Measurements from ENCODE around the gene ALDH2.
"Not testable (repeated sequence)": the region's sequence is repeated elsewhere in the genome, so short reads cannot be mapped to it uniquely, and the experiment has no call there.

Gene ALDH2

DNA sequence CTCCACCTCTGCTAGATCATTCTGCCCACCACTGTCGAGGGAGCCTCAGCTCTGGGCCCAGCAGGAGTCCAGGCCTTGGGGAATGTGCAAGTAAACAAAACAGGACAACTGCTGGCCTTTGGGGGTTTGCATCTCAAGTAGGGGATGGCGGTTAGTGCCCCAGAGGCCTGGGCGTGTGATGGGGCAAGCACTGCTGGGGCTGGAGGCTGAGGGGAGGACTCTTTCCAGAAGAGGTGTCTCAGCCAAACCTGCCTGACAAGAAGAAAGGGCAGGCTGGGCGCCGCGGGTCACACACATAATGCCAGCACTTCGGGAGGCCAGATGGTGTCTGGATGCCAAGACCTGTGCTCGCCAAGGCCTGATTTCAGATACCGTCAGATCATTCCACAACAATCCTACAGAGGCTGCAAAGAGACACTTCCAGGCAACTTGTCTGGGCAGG, 8.6 kb upstream of the ALDH2 start:
- DNase-seq (ENCODE audit: extremely low read depth in 1 of 2, low read depth in 1 of 2), result no peak

DNA sequence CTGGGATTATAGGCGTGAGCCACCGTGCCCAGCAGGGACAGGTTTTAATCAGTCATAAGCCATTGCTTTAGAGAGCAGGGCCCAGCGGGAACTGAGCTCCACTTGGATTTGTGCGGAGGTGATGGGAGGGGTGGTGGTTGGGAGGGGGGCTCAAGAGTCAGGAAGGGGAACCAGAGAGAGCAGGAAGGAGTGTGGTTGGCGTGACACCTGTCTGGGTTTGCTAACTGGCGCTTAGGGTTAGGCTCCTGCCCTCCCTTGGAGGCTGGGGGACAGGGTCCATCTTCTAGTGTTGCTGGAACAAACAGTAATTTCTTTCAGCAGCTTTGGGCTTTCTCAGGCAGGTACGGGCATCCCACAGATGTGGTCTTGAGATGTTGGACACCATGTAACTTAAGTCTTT, 7.5 kb upstream of the ALDH2 start:
- DNase-seq (ENCODE audit: extremely low read depth in 1 of 2, low read depth in 1 of 2), result no peak

DNA sequence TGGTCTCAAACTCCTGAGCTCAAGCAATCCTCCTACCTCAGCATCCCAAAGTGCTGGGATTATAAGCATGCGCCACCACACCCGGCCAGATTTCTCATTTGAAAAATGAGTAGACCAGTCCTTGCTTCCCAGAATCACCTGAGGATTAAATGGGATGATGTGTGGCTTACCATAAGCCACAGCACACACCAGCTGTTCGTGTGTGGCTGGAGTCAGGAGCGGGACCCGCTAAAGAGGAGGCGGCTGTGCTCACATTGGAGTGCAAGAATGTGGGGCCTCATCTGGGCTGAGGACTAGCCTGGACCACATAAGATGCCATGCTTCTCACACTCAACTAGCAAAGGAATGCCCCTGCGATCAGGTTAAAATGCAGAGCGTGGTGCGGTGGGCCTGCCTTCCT, 6.7 kb upstream of the ALDH2 start:
- DNase-seq (ENCODE audit: extremely low read depth in 1 of 2, low read depth in 1 of 2), result no peak

DNA sequence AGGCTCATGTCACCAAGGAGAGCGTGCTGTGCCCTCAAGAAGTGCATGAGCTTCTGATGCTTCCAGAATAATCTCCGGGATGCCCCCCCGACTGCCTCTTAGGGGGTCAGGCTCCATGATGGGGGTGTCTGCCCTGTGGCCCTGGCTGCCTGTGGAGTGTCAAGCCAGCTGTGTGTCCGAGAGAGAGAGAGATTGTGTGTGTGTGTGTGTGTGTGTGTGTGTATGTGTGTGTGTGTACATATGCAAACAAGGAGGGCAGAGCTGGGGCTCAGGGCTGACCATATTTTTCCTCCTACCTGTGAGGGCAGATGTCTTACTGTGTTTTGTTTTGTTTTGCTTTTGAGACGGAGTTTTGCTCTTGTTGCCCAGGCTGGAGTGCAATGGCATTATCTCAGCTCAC, 5.6 kb upstream of the ALDH2 start:
- no peak for DNase-seq (ENCODE audit: extremely low read depth in 1 of 2, low read depth in 1 of 2)

DNA sequence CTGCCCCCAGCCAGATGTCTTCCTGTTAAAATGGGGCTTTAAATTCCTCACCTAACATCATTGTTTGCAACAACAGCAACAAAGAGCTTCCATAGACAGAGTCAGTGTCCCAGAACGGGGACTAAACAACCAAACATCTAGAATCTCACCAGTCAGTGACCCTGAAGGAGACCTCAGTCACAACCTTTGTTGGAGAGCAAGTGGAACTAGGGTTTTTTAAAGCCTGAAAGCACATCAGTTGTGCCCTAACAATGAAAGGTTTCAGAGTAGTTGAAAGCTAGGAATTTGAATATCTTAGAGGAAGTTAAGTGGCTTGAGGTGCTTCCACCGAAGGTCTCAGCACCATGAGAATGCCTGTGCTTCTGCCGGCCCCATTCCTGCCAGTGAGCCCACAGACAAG, 5.0 kb upstream of the ALDH2 start:
- no peak for DNase-seq (ENCODE audit: extremely low read depth in 1 of 2, low read depth in 1 of 2)

DNA sequence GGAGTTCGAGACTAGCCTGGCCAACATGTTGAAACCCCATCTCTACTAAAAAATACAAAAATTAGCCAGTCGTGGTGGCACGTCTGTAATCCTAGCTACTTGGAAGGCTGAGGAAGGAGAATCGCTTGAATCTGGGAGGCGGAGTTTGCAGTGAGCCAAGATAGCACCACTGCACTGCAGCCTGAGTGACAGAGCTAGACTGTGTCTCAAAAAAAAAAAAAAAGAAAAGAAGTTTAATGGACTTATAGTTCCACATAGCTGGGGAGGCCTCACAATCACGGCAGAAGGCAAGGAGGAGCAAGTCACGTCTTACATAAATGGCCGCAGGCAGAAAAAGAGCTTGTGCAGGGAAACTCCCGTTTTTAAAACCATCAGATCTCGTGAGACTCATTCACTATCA, 3.2 kb upstream of the ALDH2 start:
- not testable (repeated sequence) for DNase-seq (ENCODE audit: extremely low read depth in 1 of 2, low read depth in 1 of 2)

DNA sequence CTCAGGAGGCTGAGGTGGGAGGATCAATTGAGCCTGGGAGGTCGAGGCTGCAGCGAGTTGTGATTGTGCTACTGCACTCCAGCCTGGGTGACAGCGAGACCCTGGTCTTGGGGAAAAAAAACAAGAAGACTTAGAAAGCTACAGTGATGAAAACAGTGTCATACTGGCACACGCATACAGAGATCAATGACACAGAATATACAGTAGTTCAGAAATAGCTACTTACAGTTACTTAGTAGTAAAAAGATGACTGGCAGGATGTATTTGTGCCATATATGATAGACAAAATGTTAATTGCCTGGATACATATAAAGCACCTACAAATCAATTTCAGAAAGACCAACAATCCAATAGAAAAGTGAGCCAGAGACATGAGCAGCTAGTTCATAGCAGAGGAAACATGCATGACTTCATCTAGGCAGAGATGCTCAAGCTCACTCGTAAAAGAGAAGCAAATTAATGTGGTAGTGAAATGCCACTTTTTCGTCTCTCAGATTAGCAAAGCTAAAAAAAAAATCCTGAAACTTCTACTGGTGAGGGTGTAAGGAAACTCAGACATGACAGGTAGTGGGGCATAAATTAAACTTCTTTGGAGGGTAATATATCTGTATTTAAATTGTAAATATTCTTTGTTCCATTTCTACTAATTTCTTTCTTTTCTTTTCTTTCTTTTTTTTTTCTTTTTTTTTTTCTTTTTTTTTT, 2.5 kb upstream of the ALDH2 start:
- no peak for DNase-seq (ENCODE audit: extremely low read depth in 1 of 2, low read depth in 1 of 2)

DNA sequence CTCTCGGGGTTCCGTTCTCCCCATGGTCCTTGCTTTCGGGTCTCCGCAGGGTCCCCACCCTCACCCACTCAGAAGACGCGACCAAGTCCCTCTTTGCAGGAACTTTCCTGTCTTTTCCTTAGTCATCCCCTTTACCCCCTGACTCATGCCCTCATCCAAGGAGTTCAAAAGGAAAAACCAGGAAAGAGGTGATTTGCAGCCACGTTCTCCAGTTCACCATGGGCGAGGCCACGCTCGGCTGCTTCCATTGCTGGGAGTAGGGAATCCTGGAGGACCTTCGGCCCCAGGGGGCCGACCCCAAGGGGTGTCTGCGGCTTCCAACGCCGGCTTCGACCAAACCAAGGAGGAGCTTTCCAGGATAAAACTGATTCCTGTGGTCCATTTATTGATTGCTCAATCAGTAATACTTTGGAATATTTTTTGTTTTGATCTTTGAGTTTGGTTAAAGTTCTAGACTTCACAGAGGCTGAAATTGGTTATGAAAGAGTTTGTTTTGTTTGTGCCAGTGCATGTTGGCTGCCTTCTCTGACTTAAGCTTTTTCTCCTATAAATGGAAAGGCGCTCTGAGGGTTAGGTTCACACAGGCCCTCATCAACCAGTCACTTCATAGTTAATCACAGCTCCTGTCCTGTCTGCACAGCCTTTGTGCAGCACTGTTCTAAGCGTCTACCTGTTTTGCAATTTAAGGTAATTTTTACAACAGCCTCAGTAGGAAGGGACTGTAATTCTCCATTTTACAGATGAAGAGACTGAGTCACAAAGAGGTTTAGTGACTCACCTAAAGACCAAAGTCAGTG, 827 bp downstream of the ALDH2 start:
- no peak for DNase-seq (ENCODE audit: extremely low read depth in 1 of 2, low read depth in 1 of 2)

DNA sequence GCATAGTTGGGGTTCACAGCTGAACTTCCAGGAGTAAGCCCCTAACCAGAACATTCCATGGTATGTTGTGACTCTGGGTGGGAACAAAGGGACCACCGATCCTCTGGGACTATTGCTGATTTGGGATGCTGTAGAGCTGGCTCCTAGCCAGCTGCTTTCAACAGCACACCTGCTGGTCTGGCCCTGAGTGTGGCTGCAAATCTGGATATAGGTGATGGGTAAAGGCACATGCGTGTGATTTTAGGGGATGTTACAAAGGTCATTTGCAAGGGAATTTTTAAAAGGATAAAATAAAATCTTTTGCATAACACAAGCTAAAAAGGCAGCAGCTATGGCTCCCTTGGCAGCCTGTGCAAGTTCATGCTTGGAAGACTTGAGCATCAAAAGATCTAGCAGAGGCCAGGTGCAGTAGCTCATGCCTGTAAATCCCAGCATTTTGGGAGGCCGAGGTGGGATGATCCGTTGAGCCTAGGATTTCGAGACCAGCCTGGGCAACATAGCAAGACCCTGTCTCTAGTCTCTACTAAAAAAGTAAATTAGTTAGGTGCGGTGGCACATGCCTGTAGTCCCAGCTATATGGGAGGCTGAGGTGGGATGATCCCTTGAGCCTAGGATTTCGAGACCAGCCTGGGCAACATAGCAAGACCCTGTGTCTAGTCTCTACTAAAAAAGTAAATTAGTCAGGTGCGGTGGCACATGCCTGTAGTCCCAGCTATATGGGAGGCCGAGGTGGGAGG, 1.6 kb downstream of the ALDH2 start:
- no peak for DNase-seq (ENCODE audit: extremely low read depth in 1 of 2, low read depth in 1 of 2)

DNA sequence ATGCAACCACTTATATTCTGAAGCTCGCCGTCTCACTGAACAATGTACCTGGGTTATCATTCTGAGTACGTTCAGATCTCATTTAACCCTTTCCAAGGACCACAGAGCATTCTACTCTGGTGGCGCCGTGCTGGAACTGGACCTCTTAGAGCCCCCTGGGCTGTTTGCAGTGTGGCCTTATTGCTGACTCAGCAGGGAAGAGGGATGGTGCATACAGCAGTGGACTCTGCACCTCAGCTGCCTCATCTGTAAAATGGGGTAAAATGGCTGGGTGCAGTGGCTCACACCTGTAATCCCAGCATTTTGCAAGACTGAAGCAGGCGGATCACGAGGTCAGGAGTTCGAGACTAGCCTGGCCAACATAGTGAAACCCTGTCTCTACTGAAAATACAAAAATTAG, 2.9 kb downstream of the ALDH2 start:
- DNase-seq (ENCODE audit: extremely low read depth in 1 of 2, low read depth in 1 of 2), result no peak

DNA sequence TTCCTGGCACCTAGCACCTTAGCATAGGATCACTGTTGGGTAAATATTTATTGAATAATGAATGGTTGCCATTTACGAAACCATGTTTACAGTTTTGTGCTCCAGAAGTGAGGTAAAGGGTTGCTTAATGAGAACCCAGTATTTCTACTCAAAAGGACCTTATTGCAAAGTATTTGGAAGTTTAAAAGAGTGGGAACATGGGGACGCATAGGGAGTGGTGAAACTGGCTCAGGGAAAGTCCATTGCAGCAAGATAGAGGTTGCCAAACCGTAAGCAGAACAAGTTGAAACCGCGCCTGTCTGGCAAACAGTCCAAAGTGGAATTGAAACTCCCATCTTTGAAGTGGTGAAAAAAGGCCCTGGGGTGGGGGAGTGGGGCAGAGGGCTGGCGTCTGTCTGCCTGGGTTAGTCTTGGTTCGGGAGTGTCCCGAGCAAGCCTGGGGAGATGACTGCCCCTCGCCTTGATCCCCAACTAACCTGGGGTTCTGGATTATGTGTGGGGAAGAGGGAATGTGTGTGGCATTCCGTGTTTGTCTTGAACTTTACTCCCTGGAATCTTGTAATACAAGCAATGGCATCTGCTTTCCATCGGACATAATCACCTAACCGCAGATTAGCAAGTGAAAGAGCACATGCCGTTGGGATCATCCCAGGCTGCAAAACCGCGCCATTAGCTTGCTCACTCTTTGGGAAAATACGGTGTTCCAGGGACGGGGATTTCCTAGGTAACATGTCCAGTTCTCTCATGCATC, 7.2 kb downstream of the ALDH2 start:
- DNase-seq (ENCODE audit: extremely low read depth in 1 of 2, low read depth in 1 of 2), result no peak

DNA sequence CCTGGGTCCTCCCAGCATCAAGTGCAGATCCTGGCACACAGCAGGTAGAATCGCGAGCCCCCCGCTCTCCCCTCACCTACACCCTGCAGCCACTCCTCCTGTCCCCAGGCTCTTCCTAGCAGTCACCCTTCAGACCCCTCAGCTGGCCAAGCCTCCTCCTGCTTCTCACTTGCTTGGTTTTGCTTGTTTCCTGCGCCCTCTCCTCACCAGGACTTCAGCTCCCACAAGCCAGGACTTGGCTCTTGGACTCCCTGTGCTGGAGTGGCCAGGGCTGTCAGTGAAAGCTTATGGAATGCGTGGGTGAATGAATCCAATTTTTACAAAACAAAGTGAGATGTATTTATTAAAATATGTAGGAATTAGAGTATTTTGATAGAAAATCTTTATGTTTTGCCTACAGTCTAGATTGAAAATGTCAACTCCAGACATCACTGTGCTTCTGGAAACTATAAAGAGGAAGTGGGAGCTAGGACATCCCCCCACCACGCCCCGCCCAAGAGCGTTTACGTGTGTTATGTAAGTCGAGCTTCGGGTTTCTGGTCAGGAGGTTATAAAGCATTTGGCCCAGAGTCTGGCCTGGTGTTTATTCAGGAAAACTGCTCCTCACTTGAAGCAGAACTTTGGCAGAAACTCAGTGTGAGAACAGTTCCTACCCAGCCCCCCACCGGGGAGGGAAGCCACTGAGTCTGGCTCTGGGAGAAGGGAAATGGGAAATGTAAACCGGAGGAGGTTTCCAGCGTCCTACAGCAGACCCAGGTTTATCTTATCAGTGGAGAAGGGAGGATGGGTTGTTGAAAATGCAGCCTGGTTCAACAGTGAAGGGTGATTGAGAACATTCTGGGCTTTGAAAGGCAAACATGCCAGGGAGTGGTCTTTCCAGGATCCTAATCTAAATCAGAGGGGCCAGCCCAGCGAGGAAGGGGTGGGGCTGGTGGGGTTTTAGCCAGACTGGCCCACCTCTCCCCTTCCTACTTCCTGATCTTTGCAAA, 8.8 kb downstream of the ALDH2 start:
- no peak for DNase-seq (ENCODE audit: extremely low read depth in 1 of 2, low read depth in 1 of 2)

DNA sequence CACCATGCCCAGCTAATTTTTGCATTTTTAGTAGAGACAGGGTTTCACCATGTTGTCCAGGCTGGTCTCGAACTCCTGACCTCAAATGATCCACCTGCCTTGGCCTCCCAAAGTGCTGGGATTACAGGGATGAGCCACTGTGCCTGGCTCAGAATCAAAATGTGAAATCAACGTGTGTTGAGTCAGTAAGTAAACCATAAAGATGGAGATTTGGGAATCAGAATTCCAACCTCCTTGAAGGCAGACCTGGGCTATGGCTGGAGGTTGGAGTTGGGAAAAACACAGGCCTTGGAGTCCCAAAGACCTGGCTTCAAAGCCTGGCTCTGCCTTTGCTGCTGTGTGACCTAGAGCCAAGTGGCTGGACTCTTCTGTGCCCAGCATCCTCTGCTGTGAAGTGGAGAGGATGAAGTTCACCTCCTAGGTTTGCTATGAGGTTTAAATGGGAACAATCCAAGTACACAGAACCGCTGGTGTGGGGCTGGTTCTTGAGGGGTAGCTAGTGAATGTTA, 10.2 kb downstream of the ALDH2 start:
- DNase-seq (ENCODE audit: extremely low read depth in 1 of 2, low read depth in 1 of 2), result no peak

DNA sequence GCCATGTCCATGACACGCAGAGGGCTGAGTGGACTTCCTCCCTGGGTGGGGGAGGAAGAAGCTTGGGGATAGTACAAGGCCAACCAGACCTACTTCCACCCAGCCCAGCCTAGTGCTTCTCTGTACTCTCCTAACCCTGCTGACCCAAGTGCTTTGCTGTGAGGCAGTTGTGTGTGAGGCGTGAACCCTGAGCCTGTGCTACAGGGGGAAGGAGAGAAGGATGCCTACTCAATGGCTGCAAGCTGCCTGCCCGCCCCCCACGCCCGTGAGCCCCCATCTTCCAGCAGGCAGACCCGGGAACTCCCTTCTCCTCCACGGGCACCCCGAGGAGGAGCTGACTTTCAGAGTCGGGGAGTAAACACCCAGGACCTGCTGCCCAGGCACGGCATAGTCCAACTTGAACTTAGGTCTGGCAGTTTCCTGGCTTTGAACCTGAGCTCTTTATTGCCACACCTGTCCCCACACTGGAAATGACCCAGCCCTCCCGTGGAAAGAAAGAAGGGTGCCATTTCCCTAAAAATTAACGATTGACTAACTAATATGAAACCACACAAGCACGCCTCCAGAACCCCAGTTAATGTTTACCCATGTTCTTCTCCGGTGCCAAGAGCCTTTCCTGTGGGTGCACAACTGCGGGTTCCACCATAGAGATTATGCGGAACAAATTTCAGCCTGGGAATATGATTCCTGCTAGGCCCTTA, 10.8 kb downstream of the ALDH2 start:
- no peak for DNase-seq (ENCODE audit: extremely low read depth in 1 of 2, low read depth in 1 of 2)

DNA sequence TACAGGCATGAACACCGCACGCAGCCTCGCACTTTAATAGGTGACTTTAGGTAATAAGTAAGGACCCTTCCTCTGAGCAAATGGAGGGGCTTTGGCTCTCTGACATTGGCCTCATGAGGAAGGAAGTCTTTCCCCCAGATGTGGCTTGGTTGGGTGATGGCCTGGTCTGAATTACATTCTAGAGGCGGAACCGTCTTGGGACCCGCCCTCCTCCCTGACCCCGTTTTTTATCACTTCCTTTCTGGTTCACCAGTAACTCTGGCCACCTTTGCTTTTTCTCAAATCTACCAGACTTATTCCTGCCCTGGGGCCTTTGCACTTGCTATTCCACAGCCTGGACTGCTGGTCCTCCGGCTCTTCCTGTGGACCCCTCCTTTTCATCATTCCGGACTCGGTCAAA, 13.4 kb downstream of the ALDH2 start:
- DNase-seq (ENCODE audit: extremely low read depth in 1 of 2, low read depth in 1 of 2), result no peak

DNA sequence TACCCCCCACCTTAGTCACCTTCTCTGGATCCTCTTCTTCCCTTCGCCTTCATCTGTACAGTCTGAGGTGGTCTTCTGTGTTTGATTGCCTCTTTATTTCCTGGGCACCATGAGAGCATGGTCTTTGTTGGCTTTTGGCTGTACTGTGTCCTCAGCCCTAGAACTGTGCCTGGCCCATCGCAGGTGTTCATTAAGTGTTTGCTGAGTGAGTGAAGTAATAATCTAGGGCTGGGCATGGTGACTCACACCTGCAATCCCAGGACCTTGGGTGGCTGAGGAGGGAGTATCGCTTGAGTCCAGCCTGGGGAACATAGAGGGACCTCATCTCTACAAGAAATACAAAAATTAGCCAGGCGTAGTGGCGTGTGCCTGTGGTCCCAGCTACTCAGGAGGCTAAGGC, 13.9 kb downstream of the ALDH2 start:
- no peak for DNase-seq (ENCODE audit: extremely low read depth in 1 of 2, low read depth in 1 of 2)

DNA sequence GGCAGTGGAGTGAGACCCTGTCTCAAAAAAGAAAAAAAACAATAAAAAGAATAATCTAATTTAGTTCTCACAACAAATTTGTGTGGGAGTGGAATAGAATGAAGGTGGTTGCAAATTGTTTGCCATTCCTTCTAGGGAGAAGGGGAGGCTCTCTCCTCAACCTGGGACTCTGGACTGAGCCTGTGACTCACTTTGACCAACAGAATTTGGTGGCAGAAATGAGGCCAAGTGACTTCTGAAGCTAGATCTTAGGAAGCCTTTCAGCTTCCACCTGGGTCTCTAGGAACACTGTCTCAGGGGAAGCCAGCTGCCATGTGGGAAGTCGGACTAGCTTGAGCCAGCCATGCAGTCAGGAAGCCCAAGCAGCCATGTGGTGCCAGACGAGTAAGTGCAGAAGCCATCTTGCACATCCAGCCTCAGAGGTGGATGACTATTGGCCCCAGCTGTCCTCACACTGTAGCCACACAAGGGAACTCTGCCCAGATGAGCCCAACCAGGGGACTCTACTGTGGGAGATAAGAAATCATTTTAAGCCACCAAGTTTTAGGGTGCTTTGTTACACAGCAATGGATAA, 14.4 kb downstream of the ALDH2 start:
- no peak for DNase-seq (ENCODE audit: extremely low read depth in 1 of 2, low read depth in 1 of 2)

DNA sequence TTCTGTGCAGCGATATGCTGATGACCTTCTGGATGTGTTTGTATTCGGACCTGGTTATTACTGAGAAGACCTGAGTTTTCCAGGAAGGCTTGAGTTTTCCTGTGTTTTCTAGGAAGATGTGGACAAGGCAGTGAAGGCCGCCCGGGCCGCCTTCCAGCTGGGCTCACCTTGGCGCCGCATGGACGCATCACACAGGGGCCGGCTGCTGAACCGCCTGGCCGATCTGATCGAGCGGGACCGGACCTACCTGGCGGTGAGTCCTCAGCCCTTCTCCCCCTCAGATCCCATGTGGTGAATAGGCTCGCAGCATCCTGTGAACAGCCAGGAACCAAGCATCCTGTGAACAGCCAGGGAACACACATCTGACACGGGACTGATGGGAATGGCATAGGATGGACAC, 16.3 kb downstream of the ALDH2 start:
- no peak for DNase-seq (ENCODE audit: extremely low read depth in 1 of 2, low read depth in 1 of 2)

DNA sequence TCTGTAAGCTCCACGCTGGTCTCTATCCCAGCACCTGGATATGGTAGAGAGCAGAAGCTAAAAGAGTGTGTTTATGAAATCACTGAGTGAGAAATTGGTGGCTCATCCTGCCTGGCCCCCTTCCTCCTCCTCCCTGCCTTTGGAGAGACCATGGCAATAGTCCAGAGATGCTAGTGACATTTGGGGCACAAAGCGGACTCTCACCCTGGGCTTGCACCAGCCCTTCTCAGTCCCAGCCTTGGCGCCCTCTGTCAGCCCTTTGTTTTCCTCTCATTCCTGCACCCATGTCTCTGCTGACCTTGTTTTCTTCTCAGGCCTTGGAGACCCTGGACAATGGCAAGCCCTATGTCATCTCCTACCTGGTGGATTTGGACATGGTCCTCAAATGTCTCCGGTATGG, 18.2 kb downstream of the ALDH2 start:
- DNase-seq (ENCODE audit: extremely low read depth in 1 of 2, low read depth in 1 of 2), result no peak

All from stimulated activated CD8-positive, alpha-beta memory T cell treated with anti-CD3 and anti-CD28 coated beads, Interleukin-7, amount 100 ng/mL, for 48 hours (primary cell).